ENCODE data around the gene FBLN7. TPM values are rescaled to one million over a fixed set of nuclear protein-coding genes. Genes with fewer than 3 reads are reported as not detected.

Gene FBLN7
- total RNA-seq, 1 experiment from 2014 or later: 0.14 TPM

DNA sequence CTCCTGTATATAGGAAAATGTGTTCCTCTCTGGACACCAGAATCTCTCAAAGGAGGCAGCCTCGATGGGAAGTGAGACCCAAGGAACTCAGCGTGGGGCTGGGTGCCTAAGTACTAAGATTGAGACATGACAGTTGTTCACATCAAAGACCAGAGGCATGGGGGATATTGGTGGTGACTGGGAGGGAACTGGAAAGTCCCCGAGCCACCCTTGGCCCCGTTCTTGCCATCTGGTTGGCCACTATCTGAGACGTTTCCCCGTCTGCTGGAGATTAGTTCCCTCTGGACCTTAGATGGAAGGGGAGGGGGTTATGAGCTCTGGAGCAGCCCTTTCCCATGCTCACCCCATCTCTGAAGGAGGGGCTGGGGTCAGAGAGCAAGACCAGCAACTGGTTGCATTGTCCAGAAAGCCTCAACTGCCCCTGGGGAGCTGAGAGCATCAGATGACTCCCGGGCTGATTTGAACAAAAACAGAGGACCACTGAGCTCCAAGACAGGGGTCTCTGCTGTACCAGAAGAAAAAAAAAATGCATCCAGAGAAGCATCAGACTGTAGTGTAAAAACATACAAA is 11.8 kb downstream of the FBLN7 start:
- intact Hi-C loops (cut with micrococcal nuclease): no loop called here
- ChIA-PET CTCF (no interaction called here), POLR2A (no interaction called here)
- BruUV-seq (replicated peaks): no TSS peak
- no peak for DNase-seq (ENCODE audit: unreplicated experiment)
- H3K27ac Mint-ChIP-seq (ENCODE audit: low read depth, unreplicated experiment): peak overlapping the region; percentile 8
- H3K36me3 Mint-ChIP-seq (ENCODE audit: insufficient read depth, unreplicated experiment): no peaks in the 10 kb centered on the region
- peaks cover 10% of the 10 kb centered on the region for H3K4me1 Mint-ChIP-seq (ENCODE audit: insufficient read depth, unreplicated experiment)
- no peaks in the 10 kb centered on the region for H3K9me3 Mint-ChIP-seq (ENCODE audit: unreplicated experiment)
- no peak for TF ChIP-seq CTCF (IDR thresholded peaks at IDR 0.05; ENCODE audit: unreplicated experiment)
- H3K4me3 Mint-ChIP-seq (ENCODE audit: unreplicated experiment): no peak overlapping the region
- H3K27me3 Mint-ChIP-seq (ENCODE audit: insufficient read depth, unreplicated experiment): no peaks in the 10 kb centered on the region

GRCh38 chr2:112150447-112150846 is 12.3 kb downstream of the FBLN7 start:
- peak; percentile 21 for DNase-seq (ENCODE audit: unreplicated experiment)
- peaks cover 10% of the 10 kb centered on the region for H3K4me1 Mint-ChIP-seq (ENCODE audit: insufficient read depth, unreplicated experiment)
- H3K27ac Mint-ChIP-seq (ENCODE audit: low read depth, unreplicated experiment): peak overlapping the region; percentile 8
- POLR2A ChIA-PET: no interaction called here
- TF ChIP-seq CTCF (IDR thresholded peaks at IDR 0.05; ENCODE audit: unreplicated experiment): no peak
- CTCF ChIA-PET: no interaction called here
- H3K27me3 Mint-ChIP-seq (ENCODE audit: insufficient read depth, unreplicated experiment): no peaks in the 10 kb centered on the region
- H3K9me3 Mint-ChIP-seq (ENCODE audit: unreplicated experiment): no peaks in the 10 kb centered on the region
- BruUV-seq (replicated peaks): no TSS peak
- intact Hi-C loops (cut with micrococcal nuclease): no loop called here
- no peak overlapping the region for H3K4me3 Mint-ChIP-seq (ENCODE audit: unreplicated experiment)
- H3K36me3 Mint-ChIP-seq (ENCODE audit: insufficient read depth, unreplicated experiment): no peaks in the 10 kb centered on the region

DNA sequence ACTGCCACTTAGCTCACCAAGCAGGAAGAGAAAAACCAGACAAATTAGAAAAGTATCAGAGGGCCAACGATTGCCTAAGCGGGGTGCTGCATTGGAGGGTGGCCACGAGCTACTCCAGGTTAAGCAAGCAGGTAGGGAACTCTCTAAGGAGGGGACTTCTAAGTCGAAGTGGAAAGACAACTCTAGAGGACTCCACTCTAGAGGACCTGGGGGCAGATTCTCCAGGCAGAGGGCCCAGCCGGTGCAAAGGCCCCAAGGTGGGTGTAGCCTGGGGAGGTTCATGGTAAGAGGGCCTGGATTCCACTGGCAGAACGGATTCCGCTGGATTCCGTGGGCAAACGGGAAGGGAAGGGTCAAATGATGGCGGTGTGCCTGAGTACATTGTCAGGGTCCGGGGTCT is 12.7 kb downstream of the FBLN7 start:
- BruUV-seq (replicated peaks): no TSS peak
- Mint-ChIP-seq H3K36me3 (ENCODE audit: insufficient read depth, unreplicated experiment) (no peaks in the 10 kb centered on the region), H3K4me1 (ENCODE audit: insufficient read depth, unreplicated experiment) (peaks cover 10% of the 10 kb centered on the region), H3K27me3 (ENCODE audit: insufficient read depth, unreplicated experiment) (no peaks in the 10 kb centered on the region), H3K4me3 (ENCODE audit: unreplicated experiment) (no peak overlapping the region), H3K9me3 (ENCODE audit: unreplicated experiment) (no peaks in the 10 kb centered on the region), H3K27ac (ENCODE audit: low read depth, unreplicated experiment) (peak overlapping the region; percentile 8)
- intact Hi-C loops (cut with micrococcal nuclease): no loop called here
- no peak for TF ChIP-seq CTCF (IDR thresholded peaks at IDR 0.05; ENCODE audit: unreplicated experiment)
- DNase-seq (ENCODE audit: unreplicated experiment): no peak
- CTCF ChIA-PET: no interaction called here
- POLR2A ChIA-PET: no interaction called here

DNA sequence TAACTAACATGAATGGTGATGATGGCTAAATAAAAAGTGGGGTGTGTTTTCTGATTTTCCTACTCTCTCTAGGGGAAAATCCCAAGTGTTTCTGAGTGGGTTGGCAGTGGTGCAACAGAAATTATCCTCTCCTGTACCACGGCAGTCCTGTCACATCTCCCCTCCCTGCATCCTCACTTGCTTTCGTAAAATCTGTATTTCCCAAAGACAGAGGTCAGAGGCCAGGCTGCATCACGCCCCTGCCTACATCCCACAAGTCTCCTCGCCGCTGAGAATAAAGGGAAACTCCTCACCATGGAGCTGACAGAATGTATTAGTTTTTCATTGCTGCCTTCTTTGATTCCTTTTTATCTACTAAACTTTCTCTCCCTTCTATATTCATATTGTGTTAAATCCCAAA is 13.1 kb downstream of the FBLN7 start:
- H3K4me3 Mint-ChIP-seq (ENCODE audit: unreplicated experiment): no peak overlapping the region
- H3K36me3 Mint-ChIP-seq (ENCODE audit: insufficient read depth, unreplicated experiment): no peaks in the 10 kb centered on the region
- CTCF ChIA-PET: no interaction called here
- DNase-seq (ENCODE audit: unreplicated experiment): no peak
- peak overlapping the region; percentile 8 for H3K27ac Mint-ChIP-seq (ENCODE audit: low read depth, unreplicated experiment)
- BruUV-seq (replicated peaks): no TSS peak
- no peaks in the 10 kb centered on the region for H3K27me3 Mint-ChIP-seq (ENCODE audit: insufficient read depth, unreplicated experiment)
- H3K9me3 Mint-ChIP-seq (ENCODE audit: unreplicated experiment): no peaks in the 10 kb centered on the region
- intact Hi-C loops (cut with micrococcal nuclease): no loop called here
- TF ChIP-seq CTCF (IDR thresholded peaks at IDR 0.05; ENCODE audit: unreplicated experiment): no peak
- peaks cover 10% of the 10 kb centered on the region for H3K4me1 Mint-ChIP-seq (ENCODE audit: insufficient read depth, unreplicated experiment)
- POLR2A ChIA-PET: no interaction called here

Data from MCF 10A (cell line).